Tibial nerve (tissue), 3 donors: ENCODE measurements around the gene EID2B.

Experiments used
- CTCF ChIP-seq, 5 experiments: fragments of 200-600 bp in 3 of 5; fragments of 450-650 bp in 2 of 5; sonication (generic) in 3 of 5; IDR thresholded peaks; one replicate each; pipeline ENCODE4 v1.5.1; 2016 to 2019; ENCODE audit warnings: antibody characterized with exemption in 5 of 5, mild to moderate bottlenecking in 3 of 5, moderate library complexity in 2 of 5
- POLR2A ChIP-seq, 2 donors: fragments of 450-650 bp; IDR thresholded peaks; one replicate each; pipeline ENCODE4 v1.6.1; 2017; ENCODE audit warnings: antibody characterized with exemption in 2 of 2, mild to moderate bottlenecking in 2 of 2, moderate library complexity in 2 of 2

- peak; percentile 60 to 84 (median 75) for TF ChIP-seq CTCF (IDR thresholded peaks at IDR 0.05)
- no peak for TF ChIP-seq POLR2A (IDR thresholded peaks at IDR 0.05)
These were observed 29.8 kb downstream of the EID2B start for GRCh38 chr19:39502640-39503417.
